Nephron progenitor cell (in vitro differentiated cells): Measurements from ENCODE around the gene EN2.

Experiments used
- DNase-seq: peaks from one replicate; pipeline ENCODE4 v3.0.0; 2021
- H3K27ac Mint-ChIP-seq: 2 replicates; pipeline ENCODE4 v1.8.0; 2021; ENCODE audit warnings: mild to moderate bottlenecking, moderate library complexity, mixed read lengths
- H3K27me3 Mint-ChIP-seq: 2 replicates; pipeline ENCODE4 v1.8.0; 2021; ENCODE audit warnings: mild to moderate bottlenecking, low read depth, mixed read lengths; ENCODE audit not compliant: poor library complexity
- H3K36me3 Mint-ChIP-seq: 2 replicates; pipeline ENCODE4 v1.8.0; 2021; ENCODE audit warnings: low read depth, mixed read lengths
- H3K4me1 Mint-ChIP-seq: 2 replicates; pipeline ENCODE4 v1.8.0; 2021; ENCODE audit warnings: mixed read lengths
- H3K4me3 Mint-ChIP-seq: 2 replicates; pipeline ENCODE4 v1.8.0; 2021; ENCODE audit warnings: mild to moderate bottlenecking, moderate library complexity, mixed read lengths
- H3K9me3 Mint-ChIP-seq: 2 replicates; pipeline ENCODE4 v1.8.0; 2021; ENCODE audit warnings: mild to moderate bottlenecking, moderate library complexity, mixed read lengths
- CTCF ChIP-seq: fragments of 200-600 bp; sonication (generic); IDR thresholded peaks from 2 replicates; pipeline ENCODE4 v1.5.0; 2021; ENCODE audit warnings: antibody characterized with exemption

EN2 gene

GRCh38 chr7:155471718-155472117, 13.8 kb downstream of the EN2 start:
- no peak for DNase-seq
- Mint-ChIP-seq H3K9me3 (peaks cover 13% of the 10 kb centered on the region), H3K36me3 (no peaks in the 10 kb centered on the region), H3K4me1 (peaks cover 23% of the 10 kb centered on the region), H3K27ac (no peak overlapping the region), H3K27me3 (peaks cover 100% of the 10 kb centered on the region), H3K4me3 (no peak overlapping the region)
- TF ChIP-seq CTCF: no peak

- H3K27me3 Mint-ChIP-seq: peaks cover 83% of the 10 kb centered on the region
- no peak overlapping the region for H3K27ac Mint-ChIP-seq
- no peak overlapping the region for H3K4me3 Mint-ChIP-seq
- peaks cover 9% of the 10 kb centered on the region for H3K4me1 Mint-ChIP-seq
- H3K9me3 Mint-ChIP-seq: peaks cover 13% of the 10 kb centered on the region
- DNase-seq: no peak
- TF ChIP-seq CTCF: no peak
- H3K36me3 Mint-ChIP-seq: no peaks in the 10 kb centered on the region
These were observed 19.5 kb downstream of the EN2 start for GRCh38 chr7:155477476-155477875.

GRCh38 chr7:155481764-155482163, 23.8 kb downstream of the EN2 start:
- no peak for DNase-seq
- TF ChIP-seq CTCF: no peak
- Mint-ChIP-seq H3K4me3 (no peak overlapping the region), H3K36me3 (no peaks in the 10 kb centered on the region), H3K4me1 (peaks cover 11% of the 10 kb centered on the region), H3K9me3 (no peaks in the 10 kb centered on the region), H3K27me3 (peaks cover 66% of the 10 kb centered on the region), H3K27ac (no peak overlapping the region)

GRCh38 chr7:155482511-155483183, 24.7 kb downstream of the EN2 start:
- no peak overlapping the region for H3K4me3 Mint-ChIP-seq
- H3K27me3 Mint-ChIP-seq: peaks cover 64% of the 10 kb centered on the region
- H3K36me3 Mint-ChIP-seq: no peaks in the 10 kb centered on the region
- peaks cover 14% of the 10 kb centered on the region for H3K4me1 Mint-ChIP-seq
- no peak for TF ChIP-seq CTCF
- no peak for DNase-seq
- no peak overlapping the region for H3K27ac Mint-ChIP-seq
- H3K9me3 Mint-ChIP-seq: no peaks in the 10 kb centered on the region

- DNase-seq: no peak
- no peak overlapping the region for H3K4me3 Mint-ChIP-seq
These were observed 25.3 kb downstream of the EN2 start for GRCh38 chr7:155483245-155483644.

More at GRCh38 chr7:155483245-155483644, 25.3 kb downstream of the EN2 start:
- Mint-ChIP-seq H3K9me3 (no peaks in the 10 kb centered on the region), H3K4me1 (peaks cover 19% of the 10 kb centered on the region), H3K36me3 (no peaks in the 10 kb centered on the region), H3K27ac (no peak overlapping the region), H3K27me3 (peaks cover 62% of the 10 kb centered on the region)
- TF ChIP-seq CTCF: no peak
